Glutamatergic neuron (in vitro differentiated cells): ENCODE measurements around the gene SZT2. TPM values are rescaled to one million over a fixed set of nuclear protein-coding genes. Genes with fewer than 3 reads are reported as not detected.
A peak's percentile ranks its signal among the peaks of the same experiment; 100 is the strongest.

ENCODE experiments used
- DNase-seq: peaks from one replicate; pipeline ENCODE4 v3.0.0; 2022
- H3K27ac Mint-ChIP-seq: one replicate; pipeline ENCODE4 v1.8.0; 2020; ENCODE audit warnings: mild to moderate bottlenecking, mixed read lengths, inconsistent platforms; ENCODE audit not compliant: unreplicated experiment
- H3K27me3 Mint-ChIP-seq: one replicate; pipeline ENCODE4 v1.8.0; 2020; ENCODE audit warnings: mild to moderate bottlenecking, moderate library complexity, mixed read lengths, inconsistent platforms; ENCODE audit not compliant: unreplicated experiment
- H3K36me3 Mint-ChIP-seq: one replicate; pipeline ENCODE4 v1.8.0; 2020; ENCODE audit warnings: mild to moderate bottlenecking, mixed read lengths, inconsistent platforms; ENCODE audit not compliant: unreplicated experiment
- H3K4me1 Mint-ChIP-seq: one replicate; pipeline ENCODE4 v1.8.0; 2020; ENCODE audit warnings: mild to moderate bottlenecking, low read depth, mixed read lengths, inconsistent platforms; ENCODE audit not compliant: unreplicated experiment
- H3K4me3 Mint-ChIP-seq: one replicate; pipeline ENCODE4 v1.8.0; 2020; ENCODE audit warnings: mild to moderate bottlenecking, mixed read lengths, inconsistent platforms; ENCODE audit not compliant: unreplicated experiment
- H3K9me3 Mint-ChIP-seq: one replicate; pipeline ENCODE4 v1.8.0; 2020; ENCODE audit warnings: mild to moderate bottlenecking, moderate library complexity, mixed read lengths, inconsistent platforms; ENCODE audit not compliant: unreplicated experiment
- CTCF ChIP-seq: fragments of 200-600 bp; sonication (generic); IDR thresholded peaks from one replicate; pipeline ENCODE4 v1.5.0; 2021; ENCODE audit not compliant: partially characterized antibody, unreplicated experiment
- total RNA-seq: library from RNA; stranded (reverse); fragmentation: NEBNext Ultra II Directional; extraction: Animal tissue kit (Norgen Biotek cat#: 25700); gene quantifications from one replicate; pipeline ENCODE4 v1.2.1, GENCODE V29; 2021; ENCODE audit not compliant: unreplicated experiment

The SZT2 gene
- total RNA-seq, 1 donor from 2014 or later: 85.3 TPM

GRCh38 chr1:43346636-43347035, 43.1 kb upstream of the SZT2 start:
- Mint-ChIP-seq H3K36me3 (no peaks in the 10 kb centered on the region), H3K9me3 (peaks cover 7% of the 10 kb centered on the region), H3K27me3 (peaks cover 3% of the 10 kb centered on the region), H3K4me3 (no peak overlapping the region), H3K27ac (no peak overlapping the region), H3K4me1 (peaks cover 19% of the 10 kb centered on the region)
- DNase-seq: no peak
- no peak for TF ChIP-seq CTCF

- DNase-seq: no peak
- Mint-ChIP-seq H3K9me3 (peaks cover 7% of the 10 kb centered on the region), H3K36me3 (no peaks in the 10 kb centered on the region), H3K27ac (peak overlapping the region; percentile 44), H3K27me3 (peaks cover 3% of the 10 kb centered on the region), H3K4me3 (peak overlapping the region; percentile 70), H3K4me1 (peaks cover 19% of the 10 kb centered on the region)
- no peak for TF ChIP-seq CTCF
Measured at GRCh38 chr1:43348343-43348808, 41.3 kb upstream of the SZT2 start.

DNA sequence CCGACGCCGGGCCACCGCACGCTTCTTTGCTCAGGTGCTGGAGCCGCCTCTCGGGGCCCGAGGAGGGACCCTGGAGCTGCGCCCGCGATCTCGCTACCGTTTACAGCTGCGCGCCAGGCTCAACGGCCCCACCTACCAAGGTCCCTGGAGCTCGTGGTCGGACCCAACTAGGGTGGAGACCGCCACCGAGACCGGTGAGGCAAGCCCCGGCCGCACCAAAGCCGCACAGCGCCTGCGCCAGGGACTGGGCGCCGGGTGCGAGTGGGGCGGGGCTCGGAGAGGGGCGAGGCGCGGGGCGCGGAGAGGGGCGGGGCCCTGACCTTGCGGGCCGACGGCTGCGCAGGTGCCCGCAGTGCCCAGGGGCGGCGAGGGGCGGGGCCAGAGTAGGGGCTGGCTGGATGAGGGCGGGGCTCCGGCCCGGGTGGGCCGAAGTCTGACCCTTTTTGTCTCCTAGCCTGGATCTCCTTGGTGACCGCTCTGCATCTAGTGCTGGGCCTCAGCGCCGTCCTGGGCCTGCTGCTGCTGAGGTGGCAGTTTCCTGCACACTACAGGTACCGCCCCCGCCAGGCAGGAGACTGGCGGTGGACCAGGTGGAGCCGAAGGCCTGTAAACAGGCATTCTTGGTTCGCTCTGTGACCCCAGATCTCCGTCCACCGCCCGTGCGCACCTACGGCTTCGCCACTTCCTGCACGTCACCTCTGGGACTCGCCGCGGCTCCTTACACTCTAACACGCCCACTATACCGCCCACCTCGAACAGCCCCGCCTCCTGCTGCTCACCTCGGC, 40.7 kb upstream of the SZT2 start:
- peaks cover 16% of the 10 kb centered on the region for H3K4me1 Mint-ChIP-seq
- H3K9me3 Mint-ChIP-seq: peaks cover 7% of the 10 kb centered on the region
- H3K27me3 Mint-ChIP-seq: peaks cover 3% of the 10 kb centered on the region
- no peaks in the 10 kb centered on the region for H3K36me3 Mint-ChIP-seq
- peak overlapping the region; percentile 82 for H3K4me3 Mint-ChIP-seq
- H3K27ac Mint-ChIP-seq: peak overlapping the region; percentile 92
- peak; percentile 97 for DNase-seq
- peak; percentile 12 for TF ChIP-seq CTCF

- Mint-ChIP-seq H3K27ac (peak overlapping the region; percentile 92), H3K36me3 (no peaks in the 10 kb centered on the region), H3K4me1 (peaks cover 16% of the 10 kb centered on the region), H3K9me3 (peaks cover 7% of the 10 kb centered on the region), H3K27me3 (peaks cover 3% of the 10 kb centered on the region), H3K4me3 (peak overlapping the region; percentile 82)
- TF ChIP-seq CTCF: no peak
- DNase-seq: no peak
Measured at GRCh38 chr1:43349594-43350306, 39.9 kb upstream of the SZT2 start.

DNA sequence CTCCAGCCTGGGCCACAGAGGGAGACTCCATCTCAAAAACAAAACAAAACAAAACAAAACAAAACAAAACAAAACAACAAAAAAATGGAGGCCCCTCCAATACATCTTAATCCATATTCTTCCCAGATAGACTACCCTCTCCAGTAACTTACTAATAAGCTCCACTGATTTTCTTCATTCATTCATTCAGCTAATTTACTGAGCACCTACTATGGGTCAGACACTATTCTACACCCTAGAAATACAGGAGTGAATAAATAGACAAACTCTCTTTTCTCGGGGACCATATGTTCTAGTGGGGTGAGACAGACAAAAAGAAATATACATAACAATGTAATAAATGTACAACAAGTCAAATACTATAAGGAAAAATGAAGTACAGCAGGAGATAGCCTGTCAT, 38.7 kb upstream of the SZT2 start:
- H3K4me1 Mint-ChIP-seq: peaks cover 16% of the 10 kb centered on the region
- H3K27ac Mint-ChIP-seq: no peak overlapping the region
- H3K36me3 Mint-ChIP-seq: no peaks in the 10 kb centered on the region
- no peak overlapping the region for H3K4me3 Mint-ChIP-seq
- DNase-seq: no peak
- TF ChIP-seq CTCF: no peak
- H3K9me3 Mint-ChIP-seq: peaks cover 7% of the 10 kb centered on the region
- H3K27me3 Mint-ChIP-seq: peaks cover 3% of the 10 kb centered on the region
